K562 (cell line): ENCODE data around the gene NES. TPM values are rescaled to one million over a fixed set of nuclear protein-coding genes. Genes with fewer than 3 reads are reported as not detected.

Source experiments
- CHD4 ChIP-seq: fragments of 200-600 bp; sonication (generic); IDR thresholded peaks from 3 replicates; pipeline ENCODE4 v1.6.1; 2012; ENCODE audit warnings: low read depth, mild to moderate bottlenecking, mixed read lengths, low read length, inconsistent platforms; ENCODE audit not compliant: insufficient read depth, insufficient replicate concordance, poor library complexity, severe bottlenecking
- CSDE1 ChIP-seq, 2 experiments: fragments of 450-650 bp; IDR thresholded peaks; 2 replicates each; pipeline ENCODE4 v1.6.1; 2016; ENCODE audit warnings: mild to moderate bottlenecking in 1 of 2
- EHMT2 ChIP-seq: fragments of 450-650 bp; IDR thresholded peaks from 2 replicates; pipeline ENCODE4 v1.6.1; 2018; ENCODE audit warnings: antibody characterized with exemption
- ETV5 ChIP-seq: sonication (generic); formaldehyde crosslinking; IDR thresholded peaks from 2 replicates; pipeline ENCODE4 v1.4.0; 2020; ENCODE audit warnings: low read depth, mild to moderate bottlenecking, missing genetic modification reagents
- HDGF ChIP-seq: fragments of 450-650 bp; IDR thresholded peaks from 2 replicates; pipeline ENCODE4 v1.6.1; 2016
- HEY1 ChIP-seq: fragments of 250-450 bp; sonication (Bioruptor Pico); IDR thresholded peaks from 2 replicates; pipeline ENCODE4 v1.5.0; 2020; ENCODE audit warnings: mild to moderate bottlenecking, moderate library complexity, borderline replicate concordance
- HLTF ChIP-seq: fragments of 450-650 bp; IDR thresholded peaks from 2 replicates; pipeline ENCODE4 v1.6.1; 2016
- PPARD ChIP-seq: fragments of 250-450 bp; sonication (Bioruptor Pico); IDR thresholded peaks from 2 replicates; pipeline ENCODE4 v1.8.0; 2022; ENCODE audit warnings: inconsistent platforms, mild to moderate bottlenecking, moderate library complexity
- SAP30 ChIP-seq: fragments of 200-600 bp; sonication (generic); IDR thresholded peaks from 2 replicates; pipeline ENCODE4 v1.6.1; 2012; ENCODE audit warnings: borderline replicate concordance, low read depth, mild to moderate bottlenecking, moderate library complexity, low read length, control low read depth, inconsistent platforms; ENCODE audit not compliant: insufficient read depth, poor library complexity, severe bottlenecking
- TFE3 ChIP-seq: fragments of 450-650 bp; formaldehyde crosslinking; IDR thresholded peaks from 2 replicates; pipeline ENCODE4 v1.4.0; 2020; ENCODE audit warnings: mild to moderate bottlenecking, mixed read lengths
- ZC3H11A ChIP-seq: IDR thresholded peaks from 2 replicates; pipeline ENCODE4 v1.6.1; 2012; ENCODE audit warnings: low read depth, low read length, improper control_type of control experiment
- polyA plus RNA-seq, 8 experiments: library from polyadenylated mRNA; depleted of rRNA in 4 of 8; stranded (reverse) in 5 of 8; unstranded in 3 of 8; fragments of >200 nt; fragmentation: Nextera tagmentation in 2 of 8; fragmentation: Illumina TruSeq in 1 of 8; extraction: Ambion mirVana in 2 of 8; extraction: Trizol in 1 of 8; gene quantifications; 2 replicates each; pipeline versions ENCODE4 v1.2.1 to v1.2.3, GENCODE V29; 2011 to 2014; ENCODE audit warnings: inconsistent platforms in 1 of 8, missing spikeins in 1 of 8
- total RNA-seq, 7 experiments: library from RNA; depleted of rRNA in 6 of 7; stranded (reverse); fragments of >200 nt in 6 of 7; fragmentation: Illumina TruSeq in 2 of 7; extraction: Trizol in 2 of 7; gene quantifications; 2 replicates each; pipeline versions ENCODE4 v1.2.1 to v1.2.3, GENCODE V29; 2011 to 2021; ENCODE audit warnings: low replicate concordance in 1 of 7
- TF ChIP-seq, protein P1 (sequence below): fragments of 200-600 bp; sonication (generic); IDR thresholded peaks from one replicate; pipeline ENCODE4 v1.6.1; 2012; ENCODE audit warnings: mild to moderate bottlenecking, low read depth, low read length, inconsistent platforms
- TF ChIP-seq, protein P2 (sequence below): sonication (generic); formaldehyde crosslinking; IDR thresholded peaks from 2 replicates; pipeline ENCODE4 v1.8.0; 2022; ENCODE audit warnings: missing genetic modification reagents, mild to moderate bottlenecking, borderline replicate concordance

The NES gene
- total and polyA plus RNA-seq, 9 of the 15 experiments (the other 6 are each of a cell fraction or from before 2014, with no cell fraction given): 0.10 to 8.6 (median 4.2) TPM

- TF ChIP-seq, protein P1, sequence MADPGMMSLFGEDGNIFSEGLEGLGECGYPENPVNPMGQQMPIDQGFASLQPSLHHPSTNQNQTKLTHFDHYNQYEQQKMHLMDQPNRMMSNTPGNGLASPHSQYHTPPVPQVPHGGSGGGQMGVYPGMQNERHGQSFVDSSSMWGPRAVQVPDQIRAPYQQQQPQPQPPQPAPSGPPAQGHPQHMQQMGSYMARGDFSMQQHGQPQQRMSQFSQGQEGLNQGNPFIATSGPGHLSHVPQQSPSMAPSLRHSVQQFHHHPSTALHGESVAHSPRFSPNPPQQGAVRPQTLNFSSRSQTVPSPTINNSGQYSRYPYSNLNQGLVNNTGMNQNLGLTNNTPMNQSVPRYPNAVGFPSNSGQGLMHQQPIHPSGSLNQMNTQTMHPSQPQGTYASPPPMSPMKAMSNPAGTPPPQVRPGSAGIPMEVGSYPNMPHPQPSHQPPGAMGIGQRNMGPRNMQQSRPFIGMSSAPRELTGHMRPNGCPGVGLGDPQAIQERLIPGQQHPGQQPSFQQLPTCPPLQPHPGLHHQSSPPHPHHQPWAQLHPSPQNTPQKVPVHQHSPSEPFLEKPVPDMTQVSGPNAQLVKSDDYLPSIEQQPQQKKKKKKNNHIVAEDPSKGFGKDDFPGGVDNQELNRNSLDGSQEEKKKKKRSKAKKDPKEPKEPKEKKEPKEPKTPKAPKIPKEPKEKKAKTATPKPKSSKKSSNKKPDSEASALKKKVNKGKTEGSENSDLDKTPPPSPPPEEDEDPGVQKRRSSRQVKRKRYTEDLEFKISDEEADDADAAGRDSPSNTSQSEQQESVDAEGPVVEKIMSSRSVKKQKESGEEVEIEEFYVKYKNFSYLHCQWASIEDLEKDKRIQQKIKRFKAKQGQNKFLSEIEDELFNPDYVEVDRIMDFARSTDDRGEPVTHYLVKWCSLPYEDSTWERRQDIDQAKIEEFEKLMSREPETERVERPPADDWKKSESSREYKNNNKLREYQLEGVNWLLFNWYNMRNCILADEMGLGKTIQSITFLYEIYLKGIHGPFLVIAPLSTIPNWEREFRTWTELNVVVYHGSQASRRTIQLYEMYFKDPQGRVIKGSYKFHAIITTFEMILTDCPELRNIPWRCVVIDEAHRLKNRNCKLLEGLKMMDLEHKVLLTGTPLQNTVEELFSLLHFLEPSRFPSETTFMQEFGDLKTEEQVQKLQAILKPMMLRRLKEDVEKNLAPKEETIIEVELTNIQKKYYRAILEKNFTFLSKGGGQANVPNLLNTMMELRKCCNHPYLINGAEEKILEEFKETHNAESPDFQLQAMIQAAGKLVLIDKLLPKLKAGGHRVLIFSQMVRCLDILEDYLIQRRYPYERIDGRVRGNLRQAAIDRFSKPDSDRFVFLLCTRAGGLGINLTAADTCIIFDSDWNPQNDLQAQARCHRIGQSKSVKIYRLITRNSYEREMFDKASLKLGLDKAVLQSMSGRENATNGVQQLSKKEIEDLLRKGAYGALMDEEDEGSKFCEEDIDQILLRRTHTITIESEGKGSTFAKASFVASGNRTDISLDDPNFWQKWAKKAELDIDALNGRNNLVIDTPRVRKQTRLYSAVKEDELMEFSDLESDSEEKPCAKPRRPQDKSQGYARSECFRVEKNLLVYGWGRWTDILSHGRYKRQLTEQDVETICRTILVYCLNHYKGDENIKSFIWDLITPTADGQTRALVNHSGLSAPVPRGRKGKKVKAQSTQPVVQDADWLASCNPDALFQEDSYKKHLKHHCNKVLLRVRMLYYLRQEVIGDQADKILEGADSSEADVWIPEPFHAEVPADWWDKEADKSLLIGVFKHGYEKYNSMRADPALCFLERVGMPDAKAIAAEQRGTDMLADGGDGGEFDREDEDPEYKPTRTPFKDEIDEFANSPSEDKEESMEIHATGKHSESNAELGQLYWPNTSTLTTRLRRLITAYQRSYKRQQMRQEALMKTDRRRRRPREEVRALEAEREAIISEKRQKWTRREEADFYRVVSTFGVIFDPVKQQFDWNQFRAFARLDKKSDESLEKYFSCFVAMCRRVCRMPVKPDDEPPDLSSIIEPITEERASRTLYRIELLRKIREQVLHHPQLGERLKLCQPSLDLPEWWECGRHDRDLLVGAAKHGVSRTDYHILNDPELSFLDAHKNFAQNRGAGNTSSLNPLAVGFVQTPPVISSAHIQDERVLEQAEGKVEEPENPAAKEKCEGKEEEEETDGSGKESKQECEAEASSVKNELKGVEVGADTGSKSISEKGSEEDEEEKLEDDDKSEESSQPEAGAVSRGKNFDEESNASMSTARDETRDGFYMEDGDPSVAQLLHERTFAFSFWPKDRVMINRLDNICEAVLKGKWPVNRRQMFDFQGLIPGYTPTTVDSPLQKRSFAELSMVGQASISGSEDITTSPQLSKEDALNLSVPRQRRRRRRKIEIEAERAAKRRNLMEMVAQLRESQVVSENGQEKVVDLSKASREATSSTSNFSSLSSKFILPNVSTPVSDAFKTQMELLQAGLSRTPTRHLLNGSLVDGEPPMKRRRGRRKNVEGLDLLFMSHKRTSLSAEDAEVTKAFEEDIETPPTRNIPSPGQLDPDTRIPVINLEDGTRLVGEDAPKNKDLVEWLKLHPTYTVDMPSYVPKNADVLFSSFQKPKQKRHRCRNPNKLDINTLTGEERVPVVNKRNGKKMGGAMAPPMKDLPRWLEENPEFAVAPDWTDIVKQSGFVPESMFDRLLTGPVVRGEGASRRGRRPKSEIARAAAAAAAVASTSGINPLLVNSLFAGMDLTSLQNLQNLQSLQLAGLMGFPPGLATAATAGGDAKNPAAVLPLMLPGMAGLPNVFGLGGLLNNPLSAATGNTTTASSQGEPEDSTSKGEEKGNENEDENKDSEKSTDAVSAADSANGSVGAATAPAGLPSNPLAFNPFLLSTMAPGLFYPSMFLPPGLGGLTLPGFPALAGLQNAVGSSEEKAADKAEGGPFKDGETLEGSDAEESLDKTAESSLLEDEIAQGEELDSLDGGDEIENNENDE: no peak
- TF ChIP-seq TFE3 (CRISPR knock-in tag) (no peak), ETV5 (CRISPR knock-in tag) (no peak), CSDE1 (IDR thresholded peaks at IDR 0.05) (no peak), CHD4 (no peak), PPARD (CRISPR knock-in tag) (no peak), SAP30 (no peak), ZC3H11A (no peak), HLTF (0 out of 2 replicates have a peak, but pooled peaks have one; percentile 15), HDGF (peak; percentile 49), EHMT2 (no peak), HEY1 (CRISPR knock-in tag) (no peak)
- TF ChIP-seq, protein P2, sequence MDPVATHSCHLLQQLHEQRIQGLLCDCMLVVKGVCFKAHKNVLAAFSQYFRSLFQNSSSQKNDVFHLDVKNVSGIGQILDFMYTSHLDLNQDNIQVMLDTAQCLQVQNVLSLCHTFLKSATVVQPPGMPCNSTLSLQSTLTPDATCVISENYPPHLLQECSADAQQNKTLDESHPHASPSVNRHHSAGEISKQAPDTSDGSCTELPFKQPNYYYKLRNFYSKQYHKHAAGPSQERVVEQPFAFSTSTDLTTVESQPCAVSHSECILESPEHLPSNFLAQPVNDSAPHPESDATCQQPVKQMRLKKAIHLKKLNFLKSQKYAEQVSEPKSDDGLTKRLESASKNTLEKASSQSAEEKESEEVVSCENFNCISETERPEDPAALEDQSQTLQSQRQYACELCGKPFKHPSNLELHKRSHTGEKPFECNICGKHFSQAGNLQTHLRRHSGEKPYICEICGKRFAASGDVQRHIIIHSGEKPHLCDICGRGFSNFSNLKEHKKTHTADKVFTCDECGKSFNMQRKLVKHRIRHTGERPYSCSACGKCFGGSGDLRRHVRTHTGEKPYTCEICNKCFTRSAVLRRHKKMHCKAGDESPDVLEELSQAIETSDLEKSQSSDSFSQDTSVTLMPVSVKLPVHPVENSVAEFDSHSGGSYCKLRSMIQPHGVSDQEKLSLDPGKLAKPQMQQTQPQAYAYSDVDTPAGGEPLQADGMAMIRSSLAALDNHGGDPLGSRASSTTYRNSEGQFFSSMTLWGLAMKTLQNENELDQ (CRISPR knock-in tag): no peak
Measured at GRCh38 chr1:156657741-156658319, 19.4 kb downstream of the NES start (continued).
